HG02943 (cell line): ENCODE data around the gene PTGER2.

ENCODE experiments used
- ATAC-seq: cut with Tn5 transposase; IDR thresholded peaks from one replicate; pipeline ENCODE4 v1.9.1; 2021; ENCODE audit warnings: mild to moderate bottlenecking, low read depth, moderate library complexity; ENCODE audit not compliant: unreplicated experiment

PTGER2 gene

DNA sequence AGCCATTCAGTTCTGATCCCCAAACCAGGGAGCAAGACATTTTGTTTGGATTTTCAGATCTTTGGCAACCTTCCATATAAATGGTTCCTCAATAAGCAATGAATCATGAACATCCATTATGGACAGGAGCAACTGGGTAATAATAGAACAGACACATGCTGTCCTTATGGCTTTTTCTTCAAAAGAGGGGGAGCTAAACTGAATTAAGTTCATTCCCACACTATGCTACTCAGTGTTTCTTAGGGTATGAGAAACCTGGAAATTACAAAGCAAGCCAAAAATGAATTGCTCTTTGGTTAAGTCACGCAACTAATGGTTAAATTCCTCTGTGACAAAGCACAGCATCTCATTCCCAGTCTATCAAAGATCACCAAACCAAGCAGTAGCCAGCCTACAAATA is 51.0 kb downstream of the PTGER2 start:
- no peak for ATAC-seq

DNA sequence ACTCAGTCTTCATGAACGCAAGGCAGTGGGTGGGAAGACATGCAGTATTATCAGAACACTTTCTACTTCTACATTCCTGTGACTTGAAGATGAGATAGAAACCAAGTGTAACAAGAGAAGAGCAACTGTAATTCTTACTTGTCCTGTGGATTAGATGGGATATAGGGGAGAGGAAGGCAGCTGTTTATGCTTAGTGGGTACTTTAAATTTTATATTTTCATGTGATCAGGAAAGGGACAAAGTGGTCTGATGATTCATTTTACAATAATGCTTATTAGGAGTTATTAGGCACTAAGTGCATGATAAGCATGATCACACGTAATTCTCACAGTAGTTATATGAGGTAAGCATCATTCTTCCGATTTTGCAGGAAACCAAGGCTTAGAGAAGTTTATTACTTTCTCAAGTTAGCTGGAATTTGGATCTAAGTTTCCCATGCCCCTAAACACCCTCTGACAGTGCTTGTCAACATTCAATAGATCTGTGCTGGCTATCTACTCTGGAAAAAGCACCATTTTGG is 52.7 kb downstream of the PTGER2 start:
- ATAC-seq, result no peak

DNA sequence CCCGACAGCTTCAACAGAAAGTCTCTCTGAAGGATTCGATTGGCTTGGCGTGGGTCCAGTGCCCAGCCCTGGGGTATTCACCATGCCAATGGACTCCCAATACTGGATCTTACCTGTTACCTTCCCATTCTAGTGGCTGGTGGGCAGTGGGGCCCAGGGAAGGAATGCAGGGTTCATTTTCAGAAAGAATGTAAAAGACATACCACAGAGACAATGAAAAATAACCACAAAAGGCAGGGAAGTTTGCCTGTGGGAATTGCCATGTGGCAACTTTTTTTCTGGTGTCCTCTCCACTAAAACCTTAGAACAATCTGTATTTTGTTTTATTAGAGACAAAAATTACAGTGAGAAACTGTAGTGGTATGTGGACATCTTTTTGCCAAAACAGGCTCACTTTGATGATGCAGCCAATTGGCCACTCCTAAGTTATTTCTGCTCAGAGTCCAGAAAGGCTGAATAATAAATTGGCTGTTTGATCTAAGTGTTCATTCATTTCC is 55.2 kb downstream of the PTGER2 start:
- no peak for ATAC-seq

DNA sequence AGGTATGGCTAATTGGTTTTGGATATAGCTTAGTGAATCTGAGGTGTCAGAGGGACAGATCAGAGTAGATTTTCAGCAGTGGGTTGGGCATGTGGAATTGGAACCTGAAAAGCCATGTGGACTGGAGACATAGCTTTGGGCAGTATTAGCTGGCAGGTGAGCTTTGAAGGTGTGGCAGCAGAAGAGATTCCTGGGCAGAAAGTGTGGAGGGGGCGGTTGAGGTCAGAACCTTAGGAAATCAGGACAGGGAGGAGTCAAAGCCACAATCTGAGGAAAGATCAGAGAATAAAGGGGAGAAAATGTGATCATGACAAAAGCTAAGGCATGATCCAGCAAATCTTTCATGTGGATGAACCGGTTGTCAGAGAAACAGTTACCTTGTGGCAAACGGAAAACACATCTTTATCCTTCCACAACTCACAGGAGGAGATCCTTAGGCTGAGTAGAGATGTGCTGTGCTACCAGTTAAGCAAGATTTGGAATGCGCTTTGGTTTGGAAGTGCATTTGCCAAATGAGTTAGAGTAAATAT is 56.4 kb downstream of the PTGER2 start:
- ATAC-seq, result no peak

DNA sequence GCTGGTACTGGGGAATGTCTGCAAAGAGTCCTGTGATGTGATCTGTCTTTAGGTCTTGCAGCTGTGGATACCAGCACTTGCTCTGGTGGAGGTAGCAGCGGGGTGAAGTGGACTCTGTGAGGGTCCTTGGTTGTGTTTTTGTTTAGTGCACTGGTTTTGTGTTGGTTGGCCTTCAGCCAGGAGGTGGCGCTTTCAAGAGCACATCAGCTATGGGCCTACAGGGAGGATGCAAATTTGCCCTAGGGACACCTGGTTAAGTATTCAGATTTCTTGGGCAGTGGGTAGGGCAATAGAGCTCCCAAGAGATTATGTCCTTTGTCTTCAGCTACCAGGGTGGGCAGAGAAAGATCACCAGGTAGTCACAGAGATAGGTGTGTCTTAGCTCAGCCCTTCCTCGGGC is 63.8 kb downstream of the PTGER2 start:
- ATAC-seq, result no peak
